Vagina (tissue), 2 donors: ENCODE data around the gene TNIK. TPM values are rescaled to one million over a fixed set of nuclear protein-coding genes. Genes with fewer than 3 reads are reported as not detected.

Source experiments
- DNase-seq, 2 donors: peaks; one replicate each; pipeline ENCODE4 v3.0.0-alpha.2; 2017; ENCODE audit errors: extremely low spot score in 2 of 2
- H3K27ac ChIP-seq: fragments of 200-600 bp; sonication (generic); one replicate; pipeline ENCODE4 v1.5.1; 2019
- H3K27me3 ChIP-seq: fragments of 200-600 bp; sonication (generic); one replicate; pipeline ENCODE4 v1.5.1; 2019
- H3K36me3 ChIP-seq, 2 donors: fragments of 200-600 bp; sonication (generic); one replicate each; pipeline ENCODE4 v1.5.1; 2017 to 2019
- H3K4me1 ChIP-seq: fragments of 200-600 bp; sonication (generic); one replicate; pipeline ENCODE4 v1.5.1; 2019
- H3K4me3 ChIP-seq, 2 donors: fragments of 200-600 bp; sonication (generic); 1 replicate in 1 of 2; 2 replicates in 1 of 2; pipeline ENCODE4 v1.5.1; 2016 to 2019
- H3K9me3 ChIP-seq: fragments of 200-600 bp; sonication (generic); one replicate; pipeline ENCODE4 v1.5.1; 2019
- POLR2A ChIP-seq, 2 donors: fragments of 450-650 bp; IDR thresholded peaks; one replicate each; pipeline ENCODE4 v1.6.1; 2017; ENCODE audit warnings: antibody characterized with exemption in 2 of 2, mild to moderate bottlenecking in 2 of 2, moderate library complexity in 2 of 2
- POLR2AphosphoS5 ChIP-seq, 2 donors: sonication (generic); formaldehyde crosslinking; IDR thresholded peaks; one replicate each; pipeline ENCODE4 v1.9.0; 2017; ENCODE audit warnings: antibody characterized with exemption in 2 of 2, mild to moderate bottlenecking in 2 of 2, low read depth in 1 of 2; ENCODE audit not compliant: insufficient read depth in 1 of 2
- intact Hi-C: fragments of 100-400 bp; cut with DNase I; formaldehyde crosslinking; loops from one replicate; pipeline ENCODE4 v1.15.1; 2023
- total RNA-seq: library from RNA; depleted of rRNA; stranded (reverse); fragments of >200 nt; gene quantifications from one replicate; pipeline ENCODE4 v1.2.3, GENCODE V29; 2016
- TF ChIP-seq, protein P1 (sequence below), 3 experiments: fragments of 450-650 bp in 2 of 3; fragments of 200-600 bp in 1 of 3; sonication (generic) in 1 of 3; IDR thresholded peaks; one replicate each; pipeline ENCODE4 v1.5.1; 2017 to 2019; ENCODE audit warnings: antibody characterized with exemption in 3 of 3, mild to moderate bottlenecking in 2 of 3, moderate library complexity in 2 of 3

TNIK gene
- total RNA-seq, 1 donor from 2014 or later = 5.9 TPM

DNA sequence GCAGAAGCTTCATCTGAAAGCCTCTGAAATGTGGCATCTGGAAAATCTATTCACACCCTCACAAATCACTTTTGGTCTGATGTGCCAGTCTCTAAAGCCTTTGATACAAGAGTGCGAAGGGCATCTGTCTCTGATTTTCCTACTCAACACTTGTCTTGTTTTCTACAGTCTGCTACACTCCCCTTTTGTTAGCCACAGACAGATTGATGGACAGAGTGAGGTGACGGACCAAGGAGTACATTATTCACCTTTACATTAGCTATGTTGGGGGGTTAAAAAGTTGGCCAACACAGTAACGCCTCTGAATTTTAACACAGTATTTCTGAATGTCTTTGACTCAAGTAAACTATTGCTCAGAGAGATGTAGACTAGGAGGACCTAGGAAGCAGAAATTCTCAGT is 63.1 kb downstream of the TNIK start:
- H3K36me3 ChIP-seq = no peaks in the 10 kb centered on the region

DNA sequence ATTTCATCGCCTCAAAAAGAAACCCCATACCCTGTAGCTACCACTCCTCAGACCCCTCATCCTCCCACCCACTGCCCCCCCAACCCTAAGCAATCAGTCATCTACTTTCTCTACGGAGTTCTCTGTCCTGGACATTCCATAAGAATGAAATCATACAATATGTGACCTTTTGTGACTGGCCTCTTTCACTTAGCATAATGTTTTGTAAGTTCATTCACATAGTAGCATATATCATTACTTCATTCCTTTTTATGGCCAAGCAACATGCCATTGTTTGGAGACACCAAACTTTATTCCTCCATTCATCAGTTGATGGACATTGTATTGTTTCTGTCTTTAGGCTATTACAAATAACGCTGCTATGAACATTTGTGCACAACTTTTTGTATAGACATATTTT is 64.2 kb downstream of the TNIK start:
- intact Hi-C loops = no loop called here
- TF ChIP-seq, protein P1, sequence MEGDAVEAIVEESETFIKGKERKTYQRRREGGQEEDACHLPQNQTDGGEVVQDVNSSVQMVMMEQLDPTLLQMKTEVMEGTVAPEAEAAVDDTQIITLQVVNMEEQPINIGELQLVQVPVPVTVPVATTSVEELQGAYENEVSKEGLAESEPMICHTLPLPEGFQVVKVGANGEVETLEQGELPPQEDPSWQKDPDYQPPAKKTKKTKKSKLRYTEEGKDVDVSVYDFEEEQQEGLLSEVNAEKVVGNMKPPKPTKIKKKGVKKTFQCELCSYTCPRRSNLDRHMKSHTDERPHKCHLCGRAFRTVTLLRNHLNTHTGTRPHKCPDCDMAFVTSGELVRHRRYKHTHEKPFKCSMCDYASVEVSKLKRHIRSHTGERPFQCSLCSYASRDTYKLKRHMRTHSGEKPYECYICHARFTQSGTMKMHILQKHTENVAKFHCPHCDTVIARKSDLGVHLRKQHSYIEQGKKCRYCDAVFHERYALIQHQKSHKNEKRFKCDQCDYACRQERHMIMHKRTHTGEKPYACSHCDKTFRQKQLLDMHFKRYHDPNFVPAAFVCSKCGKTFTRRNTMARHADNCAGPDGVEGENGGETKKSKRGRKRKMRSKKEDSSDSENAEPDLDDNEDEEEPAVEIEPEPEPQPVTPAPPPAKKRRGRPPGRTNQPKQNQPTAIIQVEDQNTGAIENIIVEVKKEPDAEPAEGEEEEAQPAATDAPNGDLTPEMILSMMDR (IDR thresholded peaks at IDR 0.05) = no peak
- TF ChIP-seq POLR2A (IDR thresholded peaks at IDR 0.05) (no peak), POLR2AphosphoS5 (IDR thresholded peaks at IDR 0.05; ENCODE audit: insufficient read depth in 1 of 2, low read depth in 1 of 2) (no peak)
- H3K27me3 ChIP-seq = no peaks in the 10 kb centered on the region
- H3K4me1 ChIP-seq = no peaks in the 10 kb centered on the region
- DNase-seq = no peak
- no peaks in the 10 kb centered on the region for H3K36me3 ChIP-seq
- no peak overlapping the region for H3K27ac ChIP-seq
- H3K4me3 ChIP-seq = no peak overlapping the region
- no peaks in the 10 kb centered on the region for H3K9me3 ChIP-seq

More for the DNA sequence above, 63.1 kb downstream of the TNIK start:
- Histone ChIP-seq H3K9me3 (no peaks in the 10 kb centered on the region), H3K4me1 (no peaks in the 10 kb centered on the region), H3K27me3 (no peaks in the 10 kb centered on the region), H3K27ac (no peak overlapping the region), H3K4me3 (no peak overlapping the region)
- no peak for DNase-seq
- intact Hi-C loops = no loop called here
- TF ChIP-seq, protein P1 (IDR thresholded peaks at IDR 0.05) = no peak
- TF ChIP-seq POLR2AphosphoS5 (IDR thresholded peaks at IDR 0.05; ENCODE audit: insufficient read depth in 1 of 2, low read depth in 1 of 2) = no peak
- TF ChIP-seq POLR2A (IDR thresholded peaks at IDR 0.05) = no peak

DNA sequence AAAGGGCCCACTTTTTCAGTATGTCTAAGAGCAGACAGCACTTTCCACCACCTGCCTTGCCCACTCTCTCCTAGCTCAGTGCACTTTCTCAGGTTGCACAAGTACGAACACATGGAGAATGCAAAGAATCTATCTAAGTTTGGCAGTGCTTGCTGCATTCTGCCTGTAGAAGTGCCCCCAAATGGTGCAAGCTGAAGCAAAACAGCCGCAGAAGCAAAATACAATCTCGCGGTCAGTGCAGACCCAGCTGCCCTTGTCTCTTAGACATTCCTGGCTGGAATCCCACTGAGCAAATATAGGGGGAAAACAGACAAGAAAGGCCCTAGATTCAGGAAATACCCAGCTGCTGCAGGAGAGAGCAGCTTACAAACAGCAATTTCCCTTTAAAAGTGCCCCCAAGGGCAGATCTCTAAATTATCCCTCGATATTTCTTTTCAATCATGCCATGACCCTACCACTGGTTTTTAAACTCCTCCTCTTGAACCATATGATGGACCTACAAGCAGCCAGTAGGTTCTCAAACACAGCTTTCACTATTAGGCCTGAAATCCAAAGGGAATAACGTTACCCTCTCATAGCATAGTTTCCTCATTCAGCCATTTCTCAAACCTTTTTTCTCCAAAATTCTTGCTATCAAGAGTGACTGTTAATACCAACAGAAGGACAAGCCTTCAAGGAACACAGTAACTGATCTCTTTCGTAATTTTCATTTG is 67.0 kb downstream of the TNIK start:
- Histone ChIP-seq H3K4me1 (no peaks in the 10 kb centered on the region), H3K27ac (no peak overlapping the region), H3K27me3 (no peaks in the 10 kb centered on the region), H3K4me3 (no peak overlapping the region), H3K36me3 (no peaks in the 10 kb centered on the region), H3K9me3 (no peaks in the 10 kb centered on the region)
- DNase-seq = no peak
- intact Hi-C loops = no loop called here
- TF ChIP-seq POLR2AphosphoS5 (IDR thresholded peaks at IDR 0.05; ENCODE audit: insufficient read depth in 1 of 2, low read depth in 1 of 2) (no peak), POLR2A (IDR thresholded peaks at IDR 0.05) (no peak)
- TF ChIP-seq, protein P1 (IDR thresholded peaks at IDR 0.05) = no peak

DNA sequence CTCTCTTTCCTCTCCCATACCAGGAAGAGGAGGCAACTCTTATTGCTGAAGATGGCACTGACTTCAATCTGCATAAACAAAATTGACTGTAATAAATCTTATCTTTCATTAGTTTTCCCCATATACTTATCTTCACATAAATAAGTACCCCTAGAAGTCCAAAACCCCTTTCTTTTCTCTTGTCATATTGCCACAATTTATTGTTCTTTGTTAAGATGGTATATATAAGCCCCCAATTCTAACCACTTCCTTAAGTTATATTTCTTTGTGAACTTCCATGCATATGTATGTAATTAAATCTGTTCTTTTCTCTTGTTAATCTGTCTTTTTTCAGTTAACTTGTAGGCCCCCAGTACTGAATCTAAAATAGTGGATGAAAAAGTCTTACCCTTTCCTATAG is 68.8 kb downstream of the TNIK start:
- Histone ChIP-seq H3K4me3 (no peak overlapping the region), H3K36me3 (no peaks in the 10 kb centered on the region), H3K27me3 (no peaks in the 10 kb centered on the region), H3K27ac (no peak overlapping the region), H3K4me1 (no peaks in the 10 kb centered on the region), H3K9me3 (no peaks in the 10 kb centered on the region)
- TF ChIP-seq POLR2AphosphoS5 (IDR thresholded peaks at IDR 0.05; ENCODE audit: insufficient read depth in 1 of 2, low read depth in 1 of 2) (no peak), POLR2A (IDR thresholded peaks at IDR 0.05) (no peak)
- TF ChIP-seq, protein P1 (IDR thresholded peaks at IDR 0.05) = no peak
- intact Hi-C loops = no loop called here
- DNase-seq = no peak
